ENCODE data around the gene CRELD2. TPM values are rescaled to one million over a fixed set of nuclear protein-coding genes. Genes with fewer than 3 reads are reported as not detected.

Gene CRELD2
- total RNA-seq, 1 donor from 2014 or later: 13.0 TPM

GRCh38 chr22:49934891-49935557, 16.6 kb downstream of the CRELD2 start:
- peak overlapping the region; percentile 96 for H3K27ac ChIP-seq (ENCODE audit: low read depth, low read length)
- peak overlapping the region; percentile 63 to 79 (median 77) for H3K4me3 ChIP-seq (ENCODE audit: low read length in 3 of 3)
- H3K9ac ChIP-seq (ENCODE audit: low read depth in 1 of 3, low read length in 3 of 3): peak overlapping the region; percentile 72 to 95 (median 90)
- no peaks in the 10 kb centered on the region for H3K36me3 ChIP-seq (ENCODE audit: control insufficient read depth in 3 of 3, insufficient read depth in 3 of 3, low read length in 3 of 3)
- H3K4me1 ChIP-seq (ENCODE audit: control insufficient read depth in 3 of 3, insufficient read depth in 3 of 3, low read length in 3 of 3): peaks cover 46 to 68% (median 63%) of the 10 kb centered on the region in 3 donors
- no peaks in the 10 kb centered on the region for H3K27me3 ChIP-seq (ENCODE audit: control insufficient read depth in 3 of 3, insufficient read depth in 3 of 3, low read length in 3 of 3)
- H3K9me3 ChIP-seq (ENCODE audit: control insufficient read depth in 3 of 3, low read length in 3 of 3): no peaks in the 10 kb centered on the region

GRCh38 chr22:49935561-49935960, 17.1 kb downstream of the CRELD2 start:
- H3K9ac ChIP-seq (ENCODE audit: low read depth in 1 of 3, low read length in 3 of 3): no peak overlapping the region
- no peaks in the 10 kb centered on the region for H3K36me3 ChIP-seq (ENCODE audit: control insufficient read depth in 3 of 3, insufficient read depth in 3 of 3, low read length in 3 of 3)
- H3K4me3 ChIP-seq (ENCODE audit: low read length in 3 of 3): no peak overlapping the region
- H3K4me1 ChIP-seq (ENCODE audit: control insufficient read depth in 3 of 3, insufficient read depth in 3 of 3, low read length in 3 of 3): peaks cover 41 to 62% (median 58%) of the 10 kb centered on the region in 3 donors
- H3K27ac ChIP-seq (ENCODE audit: low read depth, low read length): peak overlapping the region; percentile 96
- no peaks in the 10 kb centered on the region for H3K9me3 ChIP-seq (ENCODE audit: control insufficient read depth in 3 of 3, low read length in 3 of 3)
- H3K27me3 ChIP-seq (ENCODE audit: control insufficient read depth in 3 of 3, insufficient read depth in 3 of 3, low read length in 3 of 3): no peaks in the 10 kb centered on the region

GRCh38 chr22:49936018-49936972, 17.9 kb downstream of the CRELD2 start:
- H3K9me3 ChIP-seq (ENCODE audit: control insufficient read depth in 3 of 3, low read length in 3 of 3): no peaks in the 10 kb centered on the region
- H3K4me3 ChIP-seq (ENCODE audit: low read length in 3 of 3): peak overlapping the region; percentile 55 to 67 (median 59)
- no peaks in the 10 kb centered on the region for H3K27me3 ChIP-seq (ENCODE audit: control insufficient read depth in 3 of 3, insufficient read depth in 3 of 3, low read length in 3 of 3)
- H3K27ac ChIP-seq (ENCODE audit: low read depth, low read length): peak overlapping the region; percentile 96
- H3K9ac ChIP-seq (ENCODE audit: low read depth in 1 of 3, low read length in 3 of 3): peak overlapping the region; percentile 75 to 90 (median 76)
- H3K4me1 ChIP-seq (ENCODE audit: control insufficient read depth in 3 of 3, insufficient read depth in 3 of 3, low read length in 3 of 3): peaks cover 40 to 55% (median 50%) of the 10 kb centered on the region in 3 donors
- no peaks in the 10 kb centered on the region for H3K36me3 ChIP-seq (ENCODE audit: control insufficient read depth in 3 of 3, insufficient read depth in 3 of 3, low read length in 3 of 3)

- H3K9ac ChIP-seq (ENCODE audit: low read depth in 1 of 3, low read length in 3 of 3): peak overlapping the region; percentile 75 to 90 (median 76)
- H3K36me3 ChIP-seq (ENCODE audit: control insufficient read depth in 3 of 3, insufficient read depth in 3 of 3, low read length in 3 of 3): no peaks in the 10 kb centered on the region
- peak overlapping the region; percentile 55 to 67 (median 59) for H3K4me3 ChIP-seq (ENCODE audit: low read length in 3 of 3)
- H3K27ac ChIP-seq (ENCODE audit: low read depth, low read length): peak overlapping the region; percentile 96
- H3K27me3 ChIP-seq (ENCODE audit: control insufficient read depth in 3 of 3, insufficient read depth in 3 of 3, low read length in 3 of 3): no peaks in the 10 kb centered on the region
- no peaks in the 10 kb centered on the region for H3K9me3 ChIP-seq (ENCODE audit: control insufficient read depth in 3 of 3, low read length in 3 of 3)
- H3K4me1 ChIP-seq (ENCODE audit: control insufficient read depth in 3 of 3, insufficient read depth in 3 of 3, low read length in 3 of 3): peaks cover 42 to 52% (median 49%) of the 10 kb centered on the region in 3 donors
Observed at GRCh38 chr22:49936973-49937757, 18.7 kb downstream of the CRELD2 start.

DNA sequence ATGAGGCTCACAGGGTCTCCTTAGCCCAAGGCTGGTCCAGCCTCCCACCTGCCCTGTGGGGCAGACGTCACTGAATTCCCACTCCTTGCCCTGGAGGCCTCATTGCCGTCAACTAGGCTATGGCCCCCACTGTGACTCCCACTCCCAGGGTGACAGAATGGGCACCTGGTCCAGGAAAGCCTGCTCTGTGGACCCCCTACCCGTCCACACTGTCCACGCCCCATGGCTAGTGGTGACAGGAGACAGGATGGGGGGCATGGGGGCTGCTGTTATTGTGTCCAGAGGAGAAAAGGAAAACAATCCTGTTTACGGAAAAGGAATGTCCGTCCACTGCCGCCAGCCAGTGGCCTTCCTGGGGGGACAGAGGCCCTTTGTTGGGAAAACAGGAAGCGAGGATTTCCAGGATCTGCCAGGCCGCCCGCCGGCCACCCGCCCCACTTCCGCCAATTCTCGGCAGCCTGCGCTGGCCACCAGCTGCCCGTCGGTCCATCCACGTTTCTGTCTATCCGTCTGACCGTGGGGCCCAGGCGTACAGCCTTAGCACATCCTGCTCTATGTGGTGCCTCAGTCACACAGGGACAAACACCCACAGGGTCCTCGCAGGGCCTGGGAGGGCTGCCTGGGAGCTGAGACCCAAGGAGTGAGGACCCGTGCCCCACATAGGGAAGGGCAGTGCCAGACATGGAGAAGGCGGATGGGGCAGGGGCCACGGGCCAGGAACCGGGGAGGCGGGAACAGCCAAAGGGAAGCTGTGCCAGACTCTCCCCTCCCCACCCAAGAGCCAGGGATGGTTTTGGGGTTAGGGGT, 19.5 kb downstream of the CRELD2 start:
- Histone ChIP-seq H3K27me3 (ENCODE audit: control insufficient read depth in 3 of 3, insufficient read depth in 3 of 3, low read length in 3 of 3) (no peaks in the 10 kb centered on the region), H3K4me1 (ENCODE audit: control insufficient read depth in 3 of 3, insufficient read depth in 3 of 3, low read length in 3 of 3) (peaks cover 41 to 50% (median 47%) of the 10 kb centered on the region in 3 donors), H3K9me3 (ENCODE audit: control insufficient read depth in 3 of 3, low read length in 3 of 3) (no peaks in the 10 kb centered on the region), H3K9ac (ENCODE audit: low read depth in 1 of 3, low read length in 3 of 3) (peak overlapping the region; percentile 72 to 90 (median 75)), H3K4me3 (ENCODE audit: low read length in 3 of 3) (peak overlapping the region; percentile 43 to 67 (median 51)), H3K36me3 (ENCODE audit: control insufficient read depth in 3 of 3, insufficient read depth in 3 of 3, low read length in 3 of 3) (no peaks in the 10 kb centered on the region), H3K27ac (ENCODE audit: low read depth, low read length) (peak overlapping the region; percentile 96)

DNA sequence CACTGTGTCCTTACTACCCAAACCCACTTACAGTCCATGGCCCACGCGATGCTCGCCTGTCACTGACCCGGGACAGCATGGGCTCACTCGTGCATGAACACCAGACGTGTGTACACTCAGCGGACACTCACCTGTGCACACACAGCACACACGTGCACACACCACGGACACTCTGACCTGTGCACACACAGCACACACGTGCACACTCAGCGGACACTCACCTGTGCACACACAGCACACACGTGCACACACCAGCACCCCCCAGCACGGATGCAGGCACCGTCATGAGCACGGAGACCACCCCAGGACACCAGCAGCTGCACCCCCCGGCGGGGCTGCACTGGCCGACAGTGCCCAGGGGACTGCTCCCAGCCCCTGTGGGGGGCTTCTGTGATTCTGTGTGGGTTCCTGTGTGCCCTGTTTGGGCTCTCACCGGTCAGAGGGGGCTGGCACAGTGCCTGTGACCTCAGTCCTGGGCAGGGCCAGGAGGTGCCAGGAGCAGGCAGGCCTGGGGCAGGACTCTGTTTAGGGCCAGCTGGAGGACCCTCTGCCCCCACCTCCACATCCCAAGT, 20.2 kb downstream of the CRELD2 start:
- Histone ChIP-seq H3K4me1 (ENCODE audit: control insufficient read depth in 3 of 3, insufficient read depth in 3 of 3, low read length in 3 of 3) (peaks cover 34 to 43% (median 40%) of the 10 kb centered on the region in 3 donors), H3K27ac (ENCODE audit: low read depth, low read length) (peak overlapping the region; percentile 96), H3K27me3 (ENCODE audit: control insufficient read depth in 3 of 3, insufficient read depth in 3 of 3, low read length in 3 of 3) (no peaks in the 10 kb centered on the region), H3K36me3 (ENCODE audit: control insufficient read depth in 3 of 3, insufficient read depth in 3 of 3, low read length in 3 of 3) (no peaks in the 10 kb centered on the region), H3K4me3 (ENCODE audit: low read length in 3 of 3) (peak overlapping the region in 1 of 3 donors; percentile 13), H3K9me3 (ENCODE audit: control insufficient read depth in 3 of 3, low read length in 3 of 3) (no peaks in the 10 kb centered on the region), H3K9ac (ENCODE audit: low read depth in 1 of 3, low read length in 3 of 3) (peak overlapping the region in 1 of 3 donors; percentile 90)

- Histone ChIP-seq H3K9me3 (ENCODE audit: control insufficient read depth in 3 of 3, low read length in 3 of 3) (no peaks in the 10 kb centered on the region), H3K9ac (ENCODE audit: low read depth in 1 of 3, low read length in 3 of 3) (no peak overlapping the region), H3K36me3 (ENCODE audit: control insufficient read depth in 3 of 3, insufficient read depth in 3 of 3, low read length in 3 of 3) (no peaks in the 10 kb centered on the region), H3K4me3 (ENCODE audit: low read length in 3 of 3) (no peak overlapping the region), H3K4me1 (ENCODE audit: control insufficient read depth in 3 of 3, insufficient read depth in 3 of 3, low read length in 3 of 3) (peaks cover 23 to 34% (median 27%) of the 10 kb centered on the region in 3 donors), H3K27ac (ENCODE audit: low read depth, low read length) (no peak overlapping the region), H3K27me3 (ENCODE audit: control insufficient read depth in 3 of 3, insufficient read depth in 3 of 3, low read length in 3 of 3) (no peaks in the 10 kb centered on the region)
Observed at GRCh38 chr22:49941507-49942316, 23.3 kb downstream of the CRELD2 start.

DNA sequence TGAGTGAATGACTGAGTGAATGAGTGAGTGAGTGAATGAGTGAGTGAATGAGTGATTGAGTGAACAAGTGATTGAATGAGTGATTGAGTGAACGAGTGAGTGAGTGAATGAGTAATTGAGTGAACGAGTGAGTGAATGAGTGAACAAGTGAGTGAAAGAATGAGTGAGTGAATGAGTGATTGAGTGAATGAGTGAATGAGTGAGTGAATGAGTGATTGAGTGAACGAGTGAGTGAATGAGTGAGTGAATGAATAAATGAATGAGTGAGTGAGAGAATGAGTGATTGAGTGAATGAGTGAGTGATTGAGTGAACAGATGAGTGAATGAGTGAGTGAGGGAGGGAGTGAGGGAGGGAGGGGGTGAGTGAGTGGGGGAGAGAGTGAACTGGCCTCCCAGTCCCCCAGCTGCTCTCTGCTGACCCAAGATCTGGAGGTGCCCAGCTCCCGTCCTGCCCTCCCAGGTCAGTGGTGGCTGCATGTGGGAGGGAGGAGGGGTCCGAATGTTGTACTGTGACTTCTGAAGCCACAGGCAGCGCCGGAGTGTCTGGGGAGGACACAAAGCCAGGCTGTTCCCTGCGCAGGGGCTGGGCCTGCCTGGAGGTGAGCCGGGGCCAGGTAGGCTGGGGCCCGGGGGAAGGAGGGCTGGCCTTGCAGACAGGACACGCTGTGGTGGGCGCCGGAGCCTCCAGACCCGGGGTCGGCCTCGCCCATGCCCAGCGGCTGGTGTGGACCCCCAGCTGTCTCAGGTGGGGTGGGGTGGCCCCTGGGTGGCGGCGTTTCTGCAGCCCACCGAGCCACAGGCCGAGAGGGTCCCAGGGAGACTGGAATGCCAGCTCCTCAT, 24.4 kb downstream of the CRELD2 start:
- no peak overlapping the region for H3K27ac ChIP-seq (ENCODE audit: low read depth, low read length)
- no peak overlapping the region for H3K4me3 ChIP-seq (ENCODE audit: low read length in 3 of 3)
- H3K36me3 ChIP-seq (ENCODE audit: control insufficient read depth in 3 of 3, insufficient read depth in 3 of 3, low read length in 3 of 3): no peaks in the 10 kb centered on the region
- H3K27me3 ChIP-seq (ENCODE audit: control insufficient read depth in 3 of 3, insufficient read depth in 3 of 3, low read length in 3 of 3): no peaks in the 10 kb centered on the region
- no peaks in the 10 kb centered on the region for H3K9me3 ChIP-seq (ENCODE audit: control insufficient read depth in 3 of 3, low read length in 3 of 3)
- H3K4me1 ChIP-seq (ENCODE audit: control insufficient read depth in 3 of 3, insufficient read depth in 3 of 3, low read length in 3 of 3): peaks cover 12 to 24% (median 18%) of the 10 kb centered on the region in 3 donors
- H3K9ac ChIP-seq (ENCODE audit: low read depth in 1 of 3, low read length in 3 of 3): no peak overlapping the region
